Neural cell (in vitro differentiated cells): ENCODE measurements around the gene HECW1.

Source experiments
- CTCF ChIP-seq: fragments of 450-650 bp; IDR thresholded peaks from 2 replicates; pipeline ENCODE4 v1.5.1; 2014; ENCODE audit warnings: antibody characterized with exemption, mild to moderate bottlenecking, moderate library complexity; ENCODE audit not compliant: poor library complexity, severe bottlenecking
- EP300 ChIP-seq: fragments of 450-650 bp; conservative IDR thresholded peaks from 2 replicates; pipeline ENCODE4 v1.6.1; 2014; ENCODE audit warnings: antibody characterized with exemption, mild to moderate bottlenecking, moderate library complexity; ENCODE audit not compliant: poor library complexity, severe bottlenecking
- EZH2 ChIP-seq: fragments of 200-600, 300-800 bp; shearing (Covaris generic), sonication (generic); IDR thresholded peaks from 2 replicates; pipeline ENCODE4 v1.6.1; 2014; ENCODE audit warnings: antibody characterized with exemption, low read length, borderline replicate concordance, mild to moderate bottlenecking; ENCODE audit not compliant: insufficient read depth, poor library complexity, severe bottlenecking
- MXI1 ChIP-seq: fragments of 450-650 bp; conservative IDR thresholded peaks from 2 replicates; pipeline ENCODE4 v1.6.1; 2014; ENCODE audit warnings: antibody characterized with exemption, mild to moderate bottlenecking; ENCODE audit not compliant: poor library complexity, severe bottlenecking
- POLR2AphosphoS5 ChIP-seq: IDR thresholded peaks from 2 replicates; pipeline ENCODE4 v1.6.1; 2012
- RAD21 ChIP-seq: fragments of 450-650 bp; conservative IDR thresholded peaks from 2 replicates; pipeline ENCODE4 v1.6.1; 2014; ENCODE audit warnings: antibody characterized with exemption, mild to moderate bottlenecking, moderate library complexity
- REST ChIP-seq: IDR thresholded peaks from 2 replicates; pipeline ENCODE4 v1.6.1; 2012; ENCODE audit warnings: borderline replicate concordance
- SMC3 ChIP-seq: fragments of 450-650 bp; conservative IDR thresholded peaks from 2 replicates; pipeline ENCODE4 v1.6.1; 2014; ENCODE audit warnings: antibody characterized with exemption, mild to moderate bottlenecking, moderate library complexity; ENCODE audit not compliant: poor library complexity
- TAF1 ChIP-seq: IDR thresholded peaks from 2 replicates; pipeline ENCODE4 v1.6.1; 2012; ENCODE audit warnings: low read depth

GRCh38 chr7:43309706-43310022, 197.2 kb downstream of the HECW1 start:
- TF ChIP-seq POLR2AphosphoS5 (no peak), CTCF (no peak), REST (no peak), EP300 (no peak), SMC3 (no peak), EZH2 (no peak), TAF1 (no peak), RAD21 (no peak), MXI1 (no peak)
